GM19395 (cell line): ENCODE results near the gene AIG1.

ENCODE experiments used
- ATAC-seq: cut with Tn5 transposase; IDR thresholded peaks from one replicate; pipeline ENCODE4 v1.9.1; 2021; ENCODE audit warnings: mild to moderate bottlenecking, moderate library complexity; ENCODE audit not compliant: unreplicated experiment

The AIG1 gene

DNA sequence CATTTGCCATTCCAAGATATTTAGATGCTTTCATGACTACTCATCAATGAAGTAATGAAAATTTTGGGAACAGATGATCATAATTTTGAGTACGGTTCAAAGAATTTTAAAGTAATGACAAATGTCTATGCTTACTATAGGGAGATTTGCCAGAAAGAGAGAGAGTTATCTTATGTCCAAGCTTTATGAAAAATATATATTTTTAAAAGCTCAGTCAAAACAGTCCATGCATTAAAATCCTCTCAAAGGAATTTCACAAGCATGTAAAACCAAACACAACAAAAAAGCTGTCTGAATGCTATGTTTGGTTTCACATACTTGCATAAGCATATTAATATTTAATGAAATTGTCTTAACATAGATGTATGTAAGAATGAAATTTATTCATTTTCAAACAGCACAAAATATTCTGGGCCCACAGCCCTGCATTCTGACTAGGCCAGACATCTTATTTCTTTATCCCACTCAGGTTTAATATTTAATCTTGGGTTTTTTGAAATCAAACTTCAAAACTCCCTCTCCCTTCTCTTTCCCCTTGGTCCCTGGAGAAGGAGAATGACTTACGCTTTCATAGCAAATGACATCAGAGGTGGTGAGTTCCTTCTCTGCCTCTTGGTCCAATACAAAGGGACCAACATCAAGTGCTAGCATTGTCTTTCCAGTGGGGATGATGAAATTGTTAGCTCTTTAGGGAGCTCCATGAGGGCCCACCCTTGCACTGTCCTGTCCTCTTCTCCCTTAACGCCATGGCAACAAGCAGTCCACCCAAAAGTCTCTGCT lies 295.6 kb downstream of the AIG1 start:
- ATAC-seq, result no peak

GRCh38 chr6:143357152-143357551 lies 296.5 kb downstream of the AIG1 start:
- no peak for ATAC-seq

DNA sequence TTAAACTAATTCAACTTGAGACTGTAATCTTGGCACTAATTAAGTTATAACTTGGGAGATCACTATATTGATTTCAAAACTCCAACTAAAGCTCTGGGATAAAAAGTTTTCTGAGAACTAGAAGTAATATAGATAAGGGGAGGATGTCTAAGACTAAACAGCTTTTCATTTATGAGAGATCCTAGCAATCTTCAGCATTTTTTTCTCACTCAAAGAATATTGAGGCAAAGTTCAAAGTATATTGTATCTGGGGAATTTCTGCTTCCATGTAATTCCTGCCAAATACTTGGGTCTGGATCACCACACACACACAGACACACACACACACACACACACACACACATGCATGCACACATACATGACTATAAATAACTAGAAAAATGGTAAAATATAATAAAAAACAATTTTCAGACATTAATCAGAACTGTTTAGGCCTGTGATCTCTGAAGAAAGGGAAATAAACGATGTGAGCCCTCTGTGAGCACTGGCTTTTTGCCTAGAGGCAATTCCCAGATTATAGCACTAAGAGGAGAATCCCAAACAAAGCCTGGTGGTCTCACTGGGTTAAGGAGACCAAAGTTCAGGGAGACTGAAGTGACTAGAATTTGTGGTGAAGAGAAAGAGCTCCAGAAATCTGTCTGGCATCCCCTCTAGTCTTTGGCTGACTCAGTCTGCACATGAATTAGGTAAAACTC lies 297.0 kb downstream of the AIG1 start:
- ATAC-seq, result no peak

- no peak for ATAC-seq
These were observed 301.0 kb downstream of the AIG1 start for GRCh38 chr6:143361536-143362191.

GRCh38 chr6:143362192-143362558 lies 301.5 kb downstream of the AIG1 start:
- ATAC-seq, result no peak

DNA sequence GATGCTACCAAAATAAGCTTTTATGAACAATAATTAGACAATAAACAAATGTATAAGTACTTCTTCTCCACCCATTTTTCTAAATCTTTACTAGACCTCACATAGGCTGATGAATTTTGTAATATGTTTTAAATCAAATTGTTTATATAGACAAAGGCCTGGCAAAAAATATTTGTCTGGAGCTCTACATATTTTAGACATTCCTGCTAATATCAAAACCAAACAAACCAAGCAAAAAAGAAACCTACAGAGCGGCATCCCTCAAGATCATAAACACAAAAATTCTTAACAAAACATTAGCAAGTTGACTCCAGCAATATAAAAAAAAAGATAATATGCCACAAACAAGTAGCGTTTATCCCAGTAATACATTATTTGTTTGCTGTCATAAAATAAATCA lies 302.6 kb downstream of the AIG1 start:
- ATAC-seq, result no peak

DNA sequence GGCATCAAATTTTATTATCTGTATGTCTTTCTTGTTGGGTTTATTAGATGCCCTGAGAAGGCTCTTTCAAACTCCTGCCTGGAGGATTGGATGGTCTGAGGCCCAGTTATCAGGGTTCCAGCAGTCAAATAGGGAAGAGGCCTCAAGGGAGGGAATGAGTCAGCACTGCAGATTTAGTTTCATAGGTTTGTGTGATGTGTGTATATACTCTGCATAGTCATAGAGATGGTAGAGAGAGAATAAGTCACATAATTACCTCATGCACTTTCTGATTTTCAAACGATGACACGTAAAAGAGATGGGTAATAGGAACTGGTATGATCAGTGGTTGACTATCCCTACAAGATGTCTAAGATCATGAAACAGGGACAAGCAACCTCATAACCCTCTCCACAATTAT lies 307.7 kb downstream of the AIG1 start:
- ATAC-seq, result peak; percentile 99

DNA sequence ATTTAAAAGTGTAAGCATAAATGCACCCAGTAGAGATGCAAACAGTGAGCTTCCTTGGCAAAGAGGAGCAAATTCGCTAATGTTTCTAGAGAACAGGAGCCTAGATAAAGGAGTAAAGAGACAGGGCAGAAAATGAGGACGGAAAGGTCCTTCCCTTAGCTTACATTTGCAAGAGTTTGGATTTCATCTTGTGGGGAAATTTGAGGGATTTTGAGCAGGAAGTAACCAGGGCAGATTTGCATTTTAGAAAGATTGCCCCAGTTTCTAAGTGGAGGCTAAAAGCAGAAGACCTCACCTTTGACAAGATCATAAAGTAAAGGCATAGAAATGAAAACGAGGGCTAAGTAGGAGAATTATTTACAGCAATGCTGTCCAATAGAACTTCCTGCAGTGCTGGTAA lies 309.3 kb downstream of the AIG1 start:
- ATAC-seq, result no peak

DNA sequence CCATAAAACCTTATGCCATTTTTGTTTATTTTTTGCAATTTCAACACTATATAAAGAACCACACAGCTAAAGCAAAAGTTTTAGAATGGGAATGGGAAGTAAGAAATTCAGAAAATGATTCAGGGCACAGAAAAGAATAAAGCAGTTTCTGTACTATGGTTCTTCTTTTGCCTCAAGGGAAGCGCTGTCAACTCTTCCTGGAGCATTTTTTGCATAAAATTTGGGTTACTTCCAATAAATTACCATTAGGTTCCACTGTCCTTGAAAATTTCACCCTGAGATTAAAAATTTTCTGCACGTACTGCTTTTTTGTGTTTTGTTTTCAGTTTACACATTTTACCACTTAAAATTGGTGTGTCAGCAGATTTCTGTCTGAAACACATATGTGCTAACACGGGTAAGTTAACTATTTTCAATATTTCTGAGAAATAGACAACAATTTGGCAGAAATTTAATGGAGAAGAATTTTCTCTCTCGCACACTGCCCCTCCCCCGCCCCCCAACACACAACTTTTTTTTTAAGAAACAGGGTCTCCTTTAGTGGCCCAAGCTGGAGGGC lies 310.2 kb downstream of the AIG1 start:
- no peak for ATAC-seq

- no peak for ATAC-seq
These were observed 311.7 kb downstream of the AIG1 start for GRCh38 chr6:143372199-143372882.

- no peak for ATAC-seq
These were observed 313.3 kb downstream of the AIG1 start for GRCh38 chr6:143374014-143374413.

DNA sequence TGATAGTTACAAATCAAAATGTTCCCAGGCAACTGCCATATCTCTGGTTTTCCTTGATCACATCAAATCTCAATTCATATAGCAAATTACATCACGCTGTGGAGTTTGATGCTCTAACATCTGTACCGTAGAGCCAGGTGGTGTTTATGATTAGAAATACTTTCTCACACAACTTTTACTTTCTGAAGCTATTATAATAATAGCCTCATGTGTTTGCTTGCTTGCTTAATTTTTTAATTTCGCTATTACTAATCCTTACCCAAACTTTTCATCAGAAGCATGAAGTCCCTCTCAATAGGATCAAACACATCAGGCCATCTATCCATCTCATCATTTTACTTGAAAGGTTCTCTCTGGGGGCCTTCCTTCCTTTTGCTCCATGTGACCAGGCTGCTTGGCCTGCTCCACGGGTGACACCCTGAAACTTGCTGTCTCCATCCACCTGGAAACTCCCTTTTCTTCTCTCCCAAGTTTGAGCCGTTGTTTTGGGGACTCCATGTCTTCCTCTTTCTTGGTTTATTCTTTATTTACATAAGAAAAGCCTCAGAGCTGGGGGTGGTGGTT lies 314.4 kb downstream of the AIG1 start:
- no peak for ATAC-seq

DNA sequence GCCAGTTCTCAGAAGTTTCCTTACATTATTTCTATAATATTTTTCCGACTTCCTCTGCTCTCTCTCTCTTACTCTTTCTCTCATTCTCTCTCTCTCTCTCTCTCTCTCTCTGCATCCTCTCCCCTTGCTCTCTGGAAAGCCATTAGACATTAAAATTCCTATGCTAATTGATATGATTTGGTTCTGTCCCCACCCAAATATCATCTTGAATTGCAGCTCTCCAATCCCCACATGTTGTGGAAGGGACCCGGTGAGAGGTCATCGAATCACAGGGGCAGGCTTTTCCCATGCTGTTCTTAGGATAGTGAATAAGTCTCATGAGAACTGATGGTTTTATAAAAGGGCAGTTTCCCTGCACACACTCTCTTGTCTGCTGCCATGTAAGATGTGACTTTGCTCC lies 315.7 kb downstream of the AIG1 start:
- no peak for ATAC-seq

- no peak for ATAC-seq
These were observed 316.2 kb downstream of the AIG1 start for GRCh38 chr6:143376861-143377260.

GRCh38 chr6:143385636-143386035 lies 324.9 kb downstream of the AIG1 start:
- no peak for ATAC-seq

GRCh38 chr6:143390278-143390677 lies 329.6 kb downstream of the AIG1 start:
- no peak for ATAC-seq
